Prostate gland (tissue), 2 donors: Measurements from ENCODE around the gene INPP5K.

Source experiments
- CTCF ChIP-seq, 4 experiments: fragments of 200-600 bp in 2 of 4; fragments of 450-650 bp in 2 of 4; sonication (generic) in 2 of 4; IDR thresholded peaks; 1 replicate in 3 of 4; 2 replicates in 1 of 4; pipeline ENCODE4 v1.5.1; 2016 to 2019; ENCODE audit warnings: antibody characterized with exemption in 4 of 4, mild to moderate bottlenecking in 2 of 4, moderate library complexity in 2 of 4
- POLR2AphosphoS5 ChIP-seq: sonication (generic); formaldehyde crosslinking; IDR thresholded peaks from one replicate; pipeline ENCODE4 v1.6.1; 2017; ENCODE audit warnings: antibody characterized with exemption

- no peak for TF ChIP-seq CTCF (IDR thresholded peaks at IDR 0.05)
- no peak for TF ChIP-seq POLR2AphosphoS5
These were observed 27.6 kb downstream of the INPP5K start for GRCh38 chr17:1488826-1489270.
